Aorta (tissue), 5 donors: ENCODE measurements around the gene CRTC1. TPM values are rescaled to one million over a fixed set of nuclear protein-coding genes. Genes with fewer than 3 reads are reported as not detected.

ENCODE experiments used
- ATAC-seq: fragments of 200-7000 bp; cut with Tn5 transposase; one replicate; pipeline ENCODE4 v1.9.1; 2022; ENCODE audit warnings: moderate library complexity; ENCODE audit not compliant: low FRiP score
- DNase-seq, 2 donors: peaks; one replicate each; pipeline ENCODE4 v3.0.0-alpha.2; 2020
- H3K27ac ChIP-seq, 2 donors: one replicate each; pipeline ENCODE4 v1.5.1; 2013; ENCODE audit warnings: low read length in 2 of 2, mild to moderate bottlenecking in 2 of 2, moderate library complexity in 2 of 2, control low read depth in 1 of 2, inconsistent platforms in 1 of 2, low read depth in 1 of 2
- H3K27me3 ChIP-seq, 2 donors: one replicate each; pipeline ENCODE4 v1.6.1; 2013; ENCODE audit warnings: control low read depth in 1 of 2, low read length in 1 of 2, mild to moderate bottlenecking in 1 of 2, moderate library complexity in 1 of 2; ENCODE audit not compliant: insufficient read depth in 2 of 2, control insufficient read depth in 1 of 2
- H3K36me3 ChIP-seq, 2 donors: one replicate each; pipeline ENCODE4 v1.6.1; 2013; ENCODE audit warnings: control low read depth in 1 of 2, low read length in 1 of 2, mild to moderate bottlenecking in 1 of 2; ENCODE audit not compliant: insufficient read depth in 2 of 2, control insufficient read depth in 1 of 2
- H3K4me1 ChIP-seq, 2 donors: one replicate each; pipeline ENCODE4 v1.6.1; 2013; ENCODE audit warnings: low read length in 2 of 2, control low read depth in 1 of 2, mild to moderate bottlenecking in 1 of 2, moderate library complexity in 1 of 2; ENCODE audit not compliant: insufficient read depth in 2 of 2, control insufficient read depth in 1 of 2
- H3K4me3 ChIP-seq, 2 donors: one replicate each; pipeline ENCODE4 v1.5.1; 2013; ENCODE audit warnings: low read length in 2 of 2, control low read depth in 1 of 2, mild to moderate bottlenecking in 1 of 2
- H3K9me3 ChIP-seq: one replicate; pipeline ENCODE4 v1.6.1; 2013; ENCODE audit warnings: mild to moderate bottlenecking, low read length; ENCODE audit not compliant: control insufficient read depth
- WGBS, 2 donors: extraction: QIAGEN DNeasy Blood & Tissue Kit; methylation state at CpG; one replicate each; pipeline ENCODE4 v1.1.7; 2013; 5-methylcytosine and 5-hydroxymethylcytosine counted together
- intact Hi-C, 2 donors: fragments of 100-400 bp; cut with DNase I; formaldehyde crosslinking; loops; one replicate each; pipeline versions ENCODE4 v1.14.2 to v1.15.0; 2022
- polyA plus RNA-seq, 2 donors: library from polyadenylated mRNA; stranded (reverse); fragments of 200-250 nt; gene quantifications; one replicate each; pipeline ENCODE4 v1.2.3, GENCODE V29; 2013
- total RNA-seq, 2 donors: library from RNA; stranded (reverse); fragmentation: NEBNext Ultra II Directional; extraction: Animal tissue kit (Norgen Biotek cat#: 25700); gene quantifications; one replicate each; pipeline ENCODE4 v1.2.1, GENCODE V29; 2021
- donor health status: healthy with polysubstance abuse.
- donor health status: Bipolar disorder and iron deficiency.
- donor health status: DM: no; HTN: no; CAD: no.
- donor health status: DM: no; HTN: no; CAD: no.
- donor health status: DM: yes; HTN: yes; CAD: no.

Gene CRTC1
- total and polyA plus RNA-seq, 4 donors: 3.6 to 16.5 (median 10.7) TPM

DNA sequence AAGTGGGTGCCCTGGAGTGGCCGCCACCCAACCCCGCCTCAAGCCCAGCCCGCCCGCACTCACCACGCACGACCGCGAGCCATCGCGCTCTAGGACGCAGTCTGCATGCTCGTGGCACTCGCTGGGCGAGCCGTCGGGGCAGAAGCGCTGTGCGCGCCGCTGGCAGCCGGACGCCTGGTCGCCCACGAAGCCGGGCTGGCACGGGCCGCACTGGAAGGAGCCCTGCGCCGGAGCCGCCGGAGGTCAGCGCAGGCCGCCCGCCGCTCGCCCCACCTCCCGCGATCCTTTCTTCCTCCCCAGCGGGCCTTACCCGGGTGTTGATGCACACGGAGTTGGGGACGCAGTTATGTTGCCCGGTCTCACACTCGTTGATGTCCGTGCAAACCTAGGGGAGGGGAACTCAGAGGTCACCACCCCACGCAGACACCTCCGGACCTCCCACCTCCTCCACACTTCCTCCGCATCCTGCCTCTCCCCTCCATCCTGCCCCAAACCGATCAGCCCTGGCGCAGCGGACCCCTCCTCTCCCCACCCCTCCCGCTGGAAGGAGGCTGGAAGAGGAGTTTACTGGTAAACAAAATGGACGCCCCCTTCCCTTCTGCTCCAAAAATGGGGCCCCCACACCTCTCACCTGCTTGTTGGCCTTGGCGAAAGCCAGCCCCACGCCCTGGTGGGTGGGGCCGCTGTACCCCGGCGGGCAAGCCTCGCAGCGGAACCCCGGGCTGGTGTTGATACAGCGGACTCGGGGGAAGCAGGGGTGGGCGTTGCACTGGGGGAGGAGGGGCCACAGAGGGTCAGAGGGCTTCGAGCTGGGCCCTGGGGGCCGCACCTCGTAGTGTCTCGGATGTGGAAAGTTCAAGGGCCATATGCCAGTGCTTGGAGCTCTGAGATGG lies 105.3 kb downstream of the CRTC1 start:
- intact Hi-C loops: no loop called here
- H3K27ac ChIP-seq: no peak overlapping the region
- H3K4me1 ChIP-seq: no peaks in the 10 kb centered on the region
- no peak overlapping the region for H3K4me3 ChIP-seq
- DNase-seq (peak in 1 of 2 donors; percentile 74), ATAC-seq (no peak)
- WGBS, 2 donors: 1 to 2% methylated on average over 65 to 68 of the region's 68 CpGs
- no peaks in the 10 kb centered on the region for H3K27me3 ChIP-seq
- no peaks in the 10 kb centered on the region for H3K36me3 ChIP-seq
- no peaks in the 10 kb centered on the region for H3K9me3 ChIP-seq

DNA sequence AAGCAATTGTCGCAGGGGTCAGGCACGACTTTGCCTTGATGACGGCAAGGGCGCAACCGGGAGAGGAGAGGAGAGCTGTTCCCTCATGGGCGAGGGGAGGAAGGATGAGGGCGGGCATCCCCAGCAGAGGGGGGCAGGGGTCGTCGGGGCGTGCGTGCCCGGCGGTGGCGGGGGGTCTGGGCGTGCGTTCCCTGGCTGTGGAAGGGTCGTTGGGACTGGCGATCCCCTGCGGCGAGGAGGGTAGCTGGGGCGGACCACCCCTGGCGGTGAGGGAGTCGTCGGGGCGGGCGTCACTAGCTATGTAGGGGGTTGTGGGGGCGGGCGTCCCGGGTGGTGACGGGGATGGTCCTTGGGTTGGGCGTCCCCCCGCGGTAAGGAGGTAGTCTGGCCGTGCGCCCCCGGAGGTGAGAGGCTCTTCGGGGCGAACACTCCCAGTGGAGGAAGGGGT lies 106.0 kb downstream of the CRTC1 start:
- no peaks in the 10 kb centered on the region for H3K9me3 ChIP-seq
- H3K4me3 ChIP-seq: no peak overlapping the region
- ATAC-seq (no peak), DNase-seq (peak in 1 of 2 donors; percentile 76)
- WGBS, 2 donors: 2 to 3% methylated on average over 19 to 38 of the region's 38 CpGs
- H3K4me1 ChIP-seq: no peaks in the 10 kb centered on the region
- no peaks in the 10 kb centered on the region for H3K27me3 ChIP-seq
- H3K36me3 ChIP-seq: no peaks in the 10 kb centered on the region
- no peak overlapping the region for H3K27ac ChIP-seq
- intact Hi-C loops: no loop called here

DNA sequence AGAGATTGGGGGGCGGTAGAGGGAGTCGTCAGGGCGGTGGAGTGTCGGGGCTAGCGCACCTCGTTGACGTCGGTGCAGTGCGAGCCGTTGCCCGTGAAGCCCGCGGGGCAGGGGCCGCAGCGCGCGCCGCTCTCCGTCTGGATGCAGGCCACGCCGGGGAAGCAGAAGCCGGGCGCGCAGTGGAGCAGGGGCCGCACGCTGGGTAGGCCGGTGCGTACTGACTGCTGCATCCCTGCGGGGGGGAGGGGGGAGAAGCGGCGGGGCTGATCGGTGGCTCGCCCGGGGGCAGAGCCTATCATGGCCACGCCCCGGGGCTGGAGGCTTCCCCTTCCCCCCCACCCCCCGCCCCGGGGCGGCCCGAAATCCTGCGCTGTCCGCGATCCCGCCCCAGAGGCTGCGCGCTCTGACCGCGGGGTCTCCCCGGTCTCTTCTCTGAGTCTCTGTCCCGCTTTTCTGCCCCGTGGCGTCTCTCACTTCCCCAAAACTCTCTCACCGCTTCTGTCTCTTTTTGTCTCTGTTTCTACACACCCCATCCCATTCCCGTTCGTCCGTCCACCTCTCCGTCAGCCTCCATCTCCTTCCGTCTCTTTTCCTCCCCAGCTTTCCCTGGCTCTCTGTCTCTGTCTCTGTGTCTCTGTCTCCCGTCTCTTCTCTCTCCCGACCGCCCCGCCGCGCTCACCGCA lies 106.5 kb downstream of the CRTC1 start:
- H3K4me1 ChIP-seq: no peaks in the 10 kb centered on the region
- 1% methylated on average over 22 to 65 of the region's 65 CpGs for WGBS, 2 donors

DNA sequence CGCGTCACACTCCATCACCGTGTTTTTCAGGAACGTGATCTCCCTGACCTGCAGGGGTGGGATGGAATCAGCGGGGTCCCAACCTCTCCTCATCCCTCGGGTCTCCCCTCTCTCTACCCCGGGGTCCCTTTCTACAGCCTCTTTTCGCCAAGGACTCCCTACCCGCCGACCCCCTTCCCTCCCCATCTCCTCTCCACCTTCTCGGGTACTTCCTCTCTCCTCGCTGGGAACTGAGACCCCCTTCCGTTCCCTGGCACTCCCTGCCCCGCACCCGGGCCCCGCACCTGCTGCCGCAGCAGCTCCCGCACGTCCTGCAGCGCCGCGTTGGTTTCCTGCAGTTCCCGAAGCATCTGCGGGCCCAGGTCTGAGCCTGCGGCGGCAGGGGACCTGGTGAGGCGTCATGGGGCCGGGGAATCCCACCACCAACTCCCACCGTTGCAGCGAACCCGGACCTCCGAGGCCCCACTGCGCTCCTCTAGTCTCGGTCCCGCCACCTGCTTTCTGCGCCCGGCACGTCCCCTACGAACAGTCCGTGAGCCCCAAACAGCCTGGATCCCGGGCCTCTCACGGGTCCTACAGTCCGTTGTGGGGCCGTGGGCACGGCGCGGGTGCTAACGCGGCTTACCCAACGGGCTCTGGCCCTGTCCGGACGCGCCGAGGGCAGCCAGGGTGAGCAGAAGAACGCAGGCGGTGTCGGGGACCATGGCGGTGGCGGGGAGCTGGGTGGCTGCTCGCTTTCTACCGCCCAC lies 107.3 kb downstream of the CRTC1 start, which contains the start of gene COMP:
Gene COMP (minus strand): TSS at position 740 of the 749 bp plus-strand sequence. CDS start 36 bp downstream, at position 704.
- Histone ChIP-seq H3K4me3 (no peak within 1 kb of the TSS), H3K27ac (no peak within 1 kb of the TSS), H3K4me1 (no peaks in the 10 kb centered on the region), H3K36me3 (no peaks in the 10 kb centered on the region), H3K9me3 (no peaks in the 10 kb centered on the region), H3K27me3 (no peaks in the 10 kb centered on the region)
- ATAC-seq (no peak), DNase-seq (peak in 1 of 2 donors; percentile 77)
- intact Hi-C loops: no loop called here
- 2 to 3% methylated on average over 60 to 61 of the region's 61 CpGs for WGBS, 2 donors

More for the DNA sequence above, 106.5 kb downstream of the CRTC1 start:
- ATAC-seq: no peak
- H3K9me3 ChIP-seq: no peaks in the 10 kb centered on the region
- DNase-seq: peak in 1 of 2 donors; percentile 83
- no peak overlapping the region for H3K4me3 ChIP-seq
- intact Hi-C loops: no loop called here
- no peak overlapping the region for H3K27ac ChIP-seq
- H3K27me3 ChIP-seq: no peaks in the 10 kb centered on the region
- H3K36me3 ChIP-seq: no peaks in the 10 kb centered on the region

DNA sequence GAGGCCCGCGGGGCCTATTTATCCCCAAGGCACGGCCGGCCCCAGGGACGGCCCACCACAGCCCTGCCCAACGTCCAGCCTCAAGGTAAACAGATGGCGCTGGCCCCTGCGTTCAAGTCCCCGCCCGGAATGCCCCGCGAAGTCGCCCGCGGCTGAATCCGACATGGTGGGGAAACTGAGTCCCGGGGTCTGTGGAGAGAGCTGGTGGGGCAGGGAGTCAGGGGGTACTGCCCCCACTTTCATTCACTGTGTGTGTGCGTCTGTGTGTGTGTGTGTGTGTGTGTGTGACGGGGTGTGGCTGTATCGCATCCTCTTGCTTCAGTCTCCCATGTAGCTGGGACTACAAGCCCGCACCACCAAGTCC lies 107.8 kb downstream of the CRTC1 start:
- Histone ChIP-seq H3K36me3 (no peaks in the 10 kb centered on the region), H3K27ac (no peak overlapping the region), H3K9me3 (no peaks in the 10 kb centered on the region), H3K4me3 (no peak overlapping the region), H3K27me3 (no peaks in the 10 kb centered on the region), H3K4me1 (no peaks in the 10 kb centered on the region)
- DNase-seq (no peak), ATAC-seq (no peak)
- intact Hi-C loops: no loop called here
- 25% methylated on average over 19 to 21 of the region's 21 CpGs for WGBS, 2 donors

DNA sequence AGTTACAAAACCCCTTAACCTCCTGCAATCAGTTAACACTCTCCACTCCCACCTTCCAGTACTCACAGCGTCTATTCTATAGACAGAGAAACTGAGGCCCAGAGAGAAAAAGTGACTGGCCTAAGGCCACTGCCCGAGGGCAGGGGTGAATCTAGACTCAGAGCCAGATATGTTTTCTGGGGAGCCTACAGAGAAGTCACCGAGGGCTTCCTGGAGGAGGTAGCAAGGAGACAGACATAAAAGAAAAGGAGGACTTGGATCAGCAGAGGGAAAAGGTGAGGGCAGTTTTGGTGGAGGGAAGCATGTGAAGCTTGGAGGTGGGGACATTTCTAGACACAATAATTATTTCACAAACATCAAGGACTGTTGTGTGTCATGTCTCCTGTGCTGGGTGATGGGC lies 109.2 kb downstream of the CRTC1 start:
- 86 to 89% methylated on average over 3 of the region's 3 CpGs for WGBS, 2 donors
- no peak for ATAC-seq
- intact Hi-C loops: no loop called here
- no peaks in the 10 kb centered on the region for H3K27me3 ChIP-seq
- no peaks in the 10 kb centered on the region for H3K36me3 ChIP-seq
- no peaks in the 10 kb centered on the region for H3K9me3 ChIP-seq
- no peak overlapping the region for H3K27ac ChIP-seq
- no peak for DNase-seq
- H3K4me3 ChIP-seq: no peak overlapping the region
- H3K4me1 ChIP-seq: no peaks in the 10 kb centered on the region

DNA sequence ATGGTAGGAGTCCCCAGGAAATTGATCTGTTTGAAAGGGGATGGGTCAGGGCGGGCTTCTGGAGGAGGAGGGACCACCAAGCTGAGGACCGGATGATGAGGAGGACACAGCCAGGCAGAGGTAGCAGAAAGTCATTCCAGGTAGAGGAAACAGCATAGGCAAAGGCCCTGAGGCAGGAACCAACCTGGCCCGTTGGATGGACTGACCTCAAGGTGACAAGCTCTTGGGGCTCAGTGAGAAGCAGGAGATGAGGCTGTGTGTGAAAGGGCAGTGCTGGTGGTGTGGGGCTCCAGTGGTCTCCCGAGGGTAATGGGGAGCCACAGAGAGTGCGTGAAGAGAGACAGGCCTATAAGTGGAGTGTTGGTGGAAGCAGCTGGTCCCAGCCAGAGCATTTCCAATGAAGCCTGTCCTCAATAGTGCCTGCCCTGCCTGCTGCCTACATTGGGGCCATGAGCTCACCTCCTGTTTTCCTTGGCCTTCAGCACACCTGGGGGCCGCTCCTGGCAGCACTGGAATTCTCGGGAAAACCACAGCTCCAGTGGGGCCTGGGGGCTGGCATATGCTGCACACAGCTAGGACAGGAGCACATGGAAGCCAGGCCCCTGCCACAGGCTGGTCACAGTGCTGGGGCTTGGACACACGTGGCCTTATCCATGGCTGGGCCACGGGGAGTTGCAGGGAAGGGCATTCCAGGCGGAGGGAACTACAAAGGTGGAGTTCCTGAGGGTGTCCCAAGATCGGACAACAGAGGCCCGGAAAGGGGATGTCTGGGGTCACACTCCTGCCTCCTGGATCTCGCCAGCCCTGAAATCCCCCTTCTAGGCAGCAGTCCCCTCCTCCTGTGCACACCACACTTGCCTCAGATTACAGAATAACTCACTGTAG lies 109.9 kb downstream of the CRTC1 start:
- DNase-seq (no peak), ATAC-seq (no peak)
- Histone ChIP-seq H3K9me3 (no peaks in the 10 kb centered on the region), H3K4me1 (no peaks in the 10 kb centered on the region), H3K27ac (no peak overlapping the region), H3K27me3 (no peaks in the 10 kb centered on the region), H3K4me3 (no peak overlapping the region), H3K36me3 (no peaks in the 10 kb centered on the region)
- WGBS, 2 donors: 72 to 74% methylated on average over 13 of the region's 13 CpGs
- intact Hi-C loops: no loop called here

DNA sequence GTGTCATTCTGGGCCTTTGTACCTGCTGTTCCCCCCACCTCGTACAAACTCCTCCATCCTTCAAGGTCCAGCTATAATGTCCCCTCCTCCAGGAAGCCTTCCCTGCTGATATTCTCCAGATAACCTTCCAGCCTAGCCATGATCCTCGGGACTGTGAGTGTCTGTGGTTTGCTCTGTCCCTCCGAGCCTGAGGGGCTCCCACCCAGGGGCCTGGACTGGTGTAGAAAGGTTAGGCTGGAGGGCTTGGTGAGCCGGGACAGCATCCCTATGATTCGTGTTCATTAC lies 110.5 kb downstream of the CRTC1 start:
- Histone ChIP-seq H3K4me1 (no peaks in the 10 kb centered on the region), H3K27ac (no peak overlapping the region), H3K27me3 (no peaks in the 10 kb centered on the region), H3K36me3 (no peaks in the 10 kb centered on the region), H3K9me3 (no peaks in the 10 kb centered on the region), H3K4me3 (no peak overlapping the region)
- intact Hi-C loops: no loop called here
- DNase-seq: no peak
- 77 to 80% methylated on average over 5 of the region's 5 CpGs for WGBS, 2 donors
- ATAC-seq: no peak
